Transverse colon (tissue), 3 donors: ENCODE measurements around the gene WDR91.

ENCODE experiments used
- CTCF ChIP-seq, 5 experiments: fragments of 200-600 bp in 3 of 5; fragments of 450-650 bp in 2 of 5; sonication (generic) in 3 of 5; IDR thresholded peaks; 1 replicate in 2 of 5; 2 replicates in 3 of 5; pipeline ENCODE4 v1.5.1; 2016 to 2017; ENCODE audit warnings: antibody characterized with exemption in 5 of 5, inconsistent platforms in 3 of 5, mild to moderate bottlenecking in 2 of 5, moderate library complexity in 1 of 5
- EP300 ChIP-seq: sonication (generic); formaldehyde crosslinking; IDR thresholded peaks from one replicate; pipeline ENCODE4 v1.6.1; 2017; ENCODE audit warnings: antibody characterized with exemption, low read depth

- peak in 2 of 5 experiments; percentile 10 to 20 for TF ChIP-seq CTCF (IDR thresholded peaks at IDR 0.05)
- TF ChIP-seq EP300: peak; percentile 73
These were observed 63.2 kb downstream of the WDR91 start, which contains the start of gene TMEM140 for GRCh38 chr7:135147899-135148721.
